Panc1 (cell line): Measurements from ENCODE around the gene DUT. TPM values are rescaled to one million over a fixed set of nuclear protein-coding genes. Genes with fewer than 3 reads are reported as not detected.

Experiments used
- ATAC-seq: fragments of 200-7000 bp; cut with Tn5 transposase; 2 replicates; pipeline ENCODE4 v1.9.1; 2020; ENCODE audit warnings: mild to moderate bottlenecking, moderate library complexity
- BruUV-seq: library from RNA; stranded (reverse); fragments of 400-500 nt; replicated peaks from 2 replicates; lab custom pipeline; 2021; lab: Mats Ljungman, UMichigan
- CTCF ChIA-PET: fragments of 300-600 bp; sonication (Branson Sonifier 250); formaldehyde crosslinking; loops from one replicate; lab custom pipeline; 2022; ENCODE audit warnings: antibody characterized with exemption; lab: Charles Lee
- POLR2A ChIA-PET: fragments of 300-600 bp; sonication (Branson Sonifier 250); formaldehyde crosslinking; loops from one replicate; lab custom pipeline; 2022; ENCODE audit warnings: antibody characterized with exemption; lab: Charles Lee
- DNase-seq: peaks from one replicate; pipeline ENCODE4 v3.0.0-alpha.2; 2010; ENCODE audit warnings: low read depth, low spot score
- H3K27ac ChIP-seq: 2 replicates; pipeline ENCODE4 v1.5.1; 2011; ENCODE audit warnings: mild to moderate bottlenecking, low read length, inconsistent platforms
- H3K27me3 ChIP-seq: fragments of 200-500 bp; sonication (Bioruptor generic); 2 replicates; pipeline ENCODE4 v1.6.0; 2014; ENCODE audit warnings: low read length, inconsistent platforms; ENCODE audit not compliant: control insufficient read depth, insufficient read depth
- H3K36me3 ChIP-seq: fragments of 200-500 bp; sonication (Bioruptor generic); 2 replicates; pipeline ENCODE4 v1.5.1; 2014; ENCODE audit warnings: inconsistent platforms, mild to moderate bottlenecking, low read length, moderate library complexity; ENCODE audit not compliant: control insufficient read depth, insufficient read depth
- H3K4me1 ChIP-seq: 2 replicates; pipeline ENCODE4 v1.5.1; 2011; ENCODE audit warnings: inconsistent platforms, mild to moderate bottlenecking, low read length, moderate library complexity; ENCODE audit not compliant: control insufficient read depth, insufficient read depth
- H3K4me3 ChIP-seq, 2 experiments: 2 replicates each; pipeline ENCODE4 v1.5.1; 2011 to 2012; ENCODE audit warnings: low read depth in 2 of 2, low read length in 2 of 2, mild to moderate bottlenecking in 2 of 2, inconsistent platforms in 1 of 2, moderate library complexity in 1 of 2
- H3K9me3 ChIP-seq: fragments of 200-500 bp; sonication (Bioruptor generic); 2 replicates; pipeline ENCODE4 v1.5.1; 2014; ENCODE audit warnings: low read depth, mild to moderate bottlenecking, inconsistent platforms, low read length, moderate library complexity; ENCODE audit not compliant: control insufficient read depth, insufficient read depth
- POLR2AphosphoS5 ChIP-seq: IDR thresholded peaks from 2 replicates; pipeline ENCODE4 v1.6.1; 2012; ENCODE audit warnings: mild to moderate bottlenecking, low read depth, low read length, moderate library complexity
- SIN3A ChIP-seq: IDR thresholded peaks from 2 replicates; pipeline ENCODE4 v1.6.1; 2012; ENCODE audit warnings: low read depth, mild to moderate bottlenecking, low read length, moderate library complexity, borderline replicate concordance; ENCODE audit not compliant: insufficient read depth
- TCF7L2 ChIP-seq: IDR thresholded peaks from 2 replicates; pipeline ENCODE4 v1.6.1; 2011; ENCODE audit warnings: mild to moderate bottlenecking, low read depth, low read length, inconsistent platforms
- in situ Hi-C: cut with HindIII; loops from 2 replicates; pipeline ENCODE4 v1.10.0; 2016; ENCODE audit warnings: low sequenced_read_pairs, low pct_unique_long_range_greater_than_20kb
- intact Hi-C: fragments of 100-400 bp; cut with micrococcal nuclease; formaldehyde crosslinking; loops from one replicate; pipeline ENCODE4 v1.10.0; 2022; ENCODE audit not compliant: unreplicated experiment
- total RNA-seq: library from RNA; stranded (reverse); gene quantifications from one replicate; pipeline ENCODE4 v1.2.1, GENCODE V29; 2021; ENCODE audit not compliant: unreplicated experiment
- TF ChIP-seq, protein P1 (sequence below): fragments of 450-650 bp; IDR thresholded peaks from 2 replicates; pipeline ENCODE4 v1.5.1; 2017; ENCODE audit warnings: mild to moderate bottlenecking
- TF ChIP-seq, protein P2 (sequence below), 2 experiments: IDR thresholded peaks; 2 replicates each; pipeline ENCODE4 v1.6.1; 2011 to 2012; ENCODE audit warnings: low read depth in 2 of 2, control low read depth in 1 of 2, low read length in 1 of 2, mild to moderate bottlenecking in 1 of 2, moderate library complexity in 1 of 2; ENCODE audit not compliant: insufficient read depth in 1 of 2

Gene DUT
- total RNA-seq, 1 experiment from 2014 or later, result 220 TPM

DNA sequence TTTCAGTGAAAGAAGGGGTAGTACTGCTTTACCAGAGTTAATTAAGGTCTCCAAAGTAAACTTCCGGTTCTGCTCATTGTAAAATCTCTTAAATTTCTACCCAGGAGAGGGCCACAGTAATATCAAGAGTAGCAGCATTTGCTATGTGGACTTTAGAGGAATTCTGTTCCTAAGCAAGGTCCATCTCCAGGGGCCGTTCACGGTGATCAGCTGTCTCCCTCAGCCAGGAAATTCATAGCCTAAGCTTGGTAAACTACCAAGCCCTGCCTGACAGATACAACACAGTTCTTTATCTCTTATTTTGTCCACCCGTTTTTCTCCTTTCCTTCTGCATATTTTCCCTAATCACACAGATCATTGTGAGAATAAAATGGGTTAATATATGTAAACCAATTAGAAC is 2.3 kb downstream of the DUT start:
- in situ Hi-C loops, result no loop called here
- peaks cover 39% of the 10 kb centered on the region for H3K36me3 ChIP-seq
- intact Hi-C loops, result no loop called here
- H3K4me3 ChIP-seq, result peak overlapping the region in 1 of 2 experiments; percentile 94; a peak in 3 of 4 replicates
- H3K27ac ChIP-seq, result peak overlapping the region; percentile 84; the same call in 1 of the 2 replicates
- H3K4me1 ChIP-seq, result peaks cover 19% of the 10 kb centered on the region
- H3K27me3 ChIP-seq, result no peaks in the 10 kb centered on the region
- ATAC-seq, result no peak
- TF ChIP-seq TCF7L2 (no peak), POLR2AphosphoS5 (no peak), SIN3A (no peak)
- TF ChIP-seq, protein P1, sequence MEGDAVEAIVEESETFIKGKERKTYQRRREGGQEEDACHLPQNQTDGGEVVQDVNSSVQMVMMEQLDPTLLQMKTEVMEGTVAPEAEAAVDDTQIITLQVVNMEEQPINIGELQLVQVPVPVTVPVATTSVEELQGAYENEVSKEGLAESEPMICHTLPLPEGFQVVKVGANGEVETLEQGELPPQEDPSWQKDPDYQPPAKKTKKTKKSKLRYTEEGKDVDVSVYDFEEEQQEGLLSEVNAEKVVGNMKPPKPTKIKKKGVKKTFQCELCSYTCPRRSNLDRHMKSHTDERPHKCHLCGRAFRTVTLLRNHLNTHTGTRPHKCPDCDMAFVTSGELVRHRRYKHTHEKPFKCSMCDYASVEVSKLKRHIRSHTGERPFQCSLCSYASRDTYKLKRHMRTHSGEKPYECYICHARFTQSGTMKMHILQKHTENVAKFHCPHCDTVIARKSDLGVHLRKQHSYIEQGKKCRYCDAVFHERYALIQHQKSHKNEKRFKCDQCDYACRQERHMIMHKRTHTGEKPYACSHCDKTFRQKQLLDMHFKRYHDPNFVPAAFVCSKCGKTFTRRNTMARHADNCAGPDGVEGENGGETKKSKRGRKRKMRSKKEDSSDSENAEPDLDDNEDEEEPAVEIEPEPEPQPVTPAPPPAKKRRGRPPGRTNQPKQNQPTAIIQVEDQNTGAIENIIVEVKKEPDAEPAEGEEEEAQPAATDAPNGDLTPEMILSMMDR, result no peak
- no peak for DNase-seq
- ChIA-PET POLR2A (no interaction called here), CTCF (no interaction called here)
- no TSS peak for BruUV-seq
- no peaks in the 10 kb centered on the region for H3K9me3 ChIP-seq

DNA sequence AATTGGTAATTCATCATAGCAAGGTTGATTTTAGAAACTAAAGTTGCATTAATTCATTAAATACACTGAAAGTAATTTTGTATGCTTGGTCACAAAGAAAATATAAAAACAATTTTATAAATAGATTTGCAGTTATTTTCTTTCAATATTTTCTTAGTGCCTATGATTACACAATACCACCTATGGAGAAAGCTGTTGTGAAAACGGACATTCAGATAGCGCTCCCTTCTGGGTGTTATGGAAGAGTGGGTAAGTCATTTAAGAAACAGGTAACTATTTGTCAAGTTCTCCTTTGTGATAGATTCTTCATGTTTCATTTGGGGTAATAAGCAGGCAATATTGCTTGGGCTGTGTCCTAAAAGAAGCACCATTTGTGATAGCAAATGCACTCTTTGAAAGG is 3.0 kb downstream of the DUT start:
- POLR2A ChIA-PET, result no interaction called here
- DNase-seq, result no peak
- H3K36me3 ChIP-seq, result peaks cover 39% of the 10 kb centered on the region
- H3K27ac ChIP-seq, result no peak overlapping the region
- TF ChIP-seq POLR2AphosphoS5 (no peak), TCF7L2 (no peak), SIN3A (no peak)
- TF ChIP-seq, protein P2, sequence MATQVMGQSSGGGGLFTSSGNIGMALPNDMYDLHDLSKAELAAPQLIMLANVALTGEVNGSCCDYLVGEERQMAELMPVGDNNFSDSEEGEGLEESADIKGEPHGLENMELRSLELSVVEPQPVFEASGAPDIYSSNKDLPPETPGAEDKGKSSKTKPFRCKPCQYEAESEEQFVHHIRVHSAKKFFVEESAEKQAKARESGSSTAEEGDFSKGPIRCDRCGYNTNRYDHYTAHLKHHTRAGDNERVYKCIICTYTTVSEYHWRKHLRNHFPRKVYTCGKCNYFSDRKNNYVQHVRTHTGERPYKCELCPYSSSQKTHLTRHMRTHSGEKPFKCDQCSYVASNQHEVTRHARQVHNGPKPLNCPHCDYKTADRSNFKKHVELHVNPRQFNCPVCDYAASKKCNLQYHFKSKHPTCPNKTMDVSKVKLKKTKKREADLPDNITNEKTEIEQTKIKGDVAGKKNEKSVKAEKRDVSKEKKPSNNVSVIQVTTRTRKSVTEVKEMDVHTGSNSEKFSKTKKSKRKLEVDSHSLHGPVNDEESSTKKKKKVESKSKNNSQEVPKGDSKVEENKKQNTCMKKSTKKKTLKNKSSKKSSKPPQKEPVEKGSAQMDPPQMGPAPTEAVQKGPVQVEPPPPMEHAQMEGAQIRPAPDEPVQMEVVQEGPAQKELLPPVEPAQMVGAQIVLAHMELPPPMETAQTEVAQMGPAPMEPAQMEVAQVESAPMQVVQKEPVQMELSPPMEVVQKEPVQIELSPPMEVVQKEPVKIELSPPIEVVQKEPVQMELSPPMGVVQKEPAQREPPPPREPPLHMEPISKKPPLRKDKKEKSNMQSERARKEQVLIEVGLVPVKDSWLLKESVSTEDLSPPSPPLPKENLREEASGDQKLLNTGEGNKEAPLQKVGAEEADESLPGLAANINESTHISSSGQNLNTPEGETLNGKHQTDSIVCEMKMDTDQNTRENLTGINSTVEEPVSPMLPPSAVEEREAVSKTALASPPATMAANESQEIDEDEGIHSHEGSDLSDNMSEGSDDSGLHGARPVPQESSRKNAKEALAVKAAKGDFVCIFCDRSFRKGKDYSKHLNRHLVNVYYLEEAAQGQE (IDR thresholded peaks at IDR 0.05; ENCODE audit: insufficient read depth in 1 of 2, low read depth in 2 of 2, low read length in 1 of 2), result no peak
- TF ChIP-seq, protein P1, result no peak; the same call in 1 of the 2 replicates
- in situ Hi-C loops (no loop called here), intact Hi-C loops (no loop called here)
- CTCF ChIA-PET, result interaction anchor here (0.6 kb wide), 1 partner anchor 18 kb away, joined by 3 read pairs; no protein-coding TSS in a partner anchor
- ATAC-seq, result no peak
- no peak overlapping the region for H3K4me3 ChIP-seq
- no peaks in the 10 kb centered on the region for H3K9me3 ChIP-seq
- peaks cover 19% of the 10 kb centered on the region for H3K4me1 ChIP-seq
- no peaks in the 10 kb centered on the region for H3K27me3 ChIP-seq
- BruUV-seq, result no TSS peak
